Mammary epithelial cell (primary cell): ENCODE measurements around the gene KIF1B.

Source experiments
- CTCF ChIP-seq, 2 donors: IDR thresholded peaks in 1 of 2; conservative IDR thresholded peaks in 1 of 2; 2 replicates each; pipeline ENCODE4 v1.5.1; 2011 to 2012; ENCODE audit warnings: inconsistent platforms in 2 of 2, low read length in 2 of 2, mild to moderate bottlenecking in 2 of 2, control low read depth in 1 of 2, low read depth in 1 of 2; ENCODE audit not compliant: insufficient read depth in 1 of 2; ENCODE audit errors: extremely low read depth in 1 of 2
- EZH2 ChIP-seq: IDR thresholded peaks from 2 replicates; pipeline ENCODE4 v1.6.1; 2012; ENCODE audit warnings: low read length, inconsistent platforms, borderline replicate concordance

GRCh38 chr1:10424651-10425050 lies 214.3 kb downstream of the KIF1B start:
- no peak for TF ChIP-seq CTCF (conservative IDR thresholded peaks at IDR 0.05 in 1 of 2, IDR thresholded peaks at IDR 0.05 in 1 of 2; ENCODE audit: extremely low read depth in 1 of 2, insufficient read depth in 1 of 2, low read depth in 1 of 2, low read length in 2 of 2)
- no peak for TF ChIP-seq EZH2
